Measurements from ENCODE around the gene ZIC1.

DNA sequence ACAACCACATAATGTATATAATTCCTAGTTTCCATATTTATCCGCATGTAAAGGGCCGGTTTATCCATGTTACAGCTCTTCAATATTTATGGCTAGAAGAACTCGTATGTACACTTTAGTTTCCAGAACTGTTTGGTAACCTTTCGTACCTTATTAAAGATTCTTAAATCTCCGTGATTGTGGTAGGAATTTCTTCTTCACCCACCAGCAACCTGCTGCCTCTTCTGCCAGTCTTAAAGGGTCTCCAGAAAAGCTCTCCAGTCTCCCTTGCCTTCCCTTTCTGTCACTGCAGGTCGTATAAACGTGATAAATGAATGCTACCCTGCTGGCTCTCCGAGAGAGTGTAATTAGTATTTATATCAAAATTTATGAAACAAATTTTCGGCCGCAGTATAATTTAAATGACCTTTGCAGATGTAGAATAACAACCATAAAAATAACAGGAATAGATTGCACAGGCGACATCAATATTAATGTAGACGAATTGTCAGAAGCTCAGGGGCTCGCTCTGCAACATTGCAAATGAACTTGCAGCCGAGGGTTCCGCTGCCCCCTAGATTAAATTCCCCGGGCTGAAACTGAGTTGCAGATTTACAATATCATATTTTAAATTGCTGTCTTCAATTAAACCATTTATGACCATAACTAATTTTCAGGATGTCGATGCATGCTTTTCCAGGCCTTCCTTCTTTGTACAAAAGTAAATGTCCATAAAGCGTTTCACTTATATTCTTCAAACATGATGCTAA, 5.4 kb downstream of the ZIC1 start:
- TF ChIP-seq, protein P1, sequence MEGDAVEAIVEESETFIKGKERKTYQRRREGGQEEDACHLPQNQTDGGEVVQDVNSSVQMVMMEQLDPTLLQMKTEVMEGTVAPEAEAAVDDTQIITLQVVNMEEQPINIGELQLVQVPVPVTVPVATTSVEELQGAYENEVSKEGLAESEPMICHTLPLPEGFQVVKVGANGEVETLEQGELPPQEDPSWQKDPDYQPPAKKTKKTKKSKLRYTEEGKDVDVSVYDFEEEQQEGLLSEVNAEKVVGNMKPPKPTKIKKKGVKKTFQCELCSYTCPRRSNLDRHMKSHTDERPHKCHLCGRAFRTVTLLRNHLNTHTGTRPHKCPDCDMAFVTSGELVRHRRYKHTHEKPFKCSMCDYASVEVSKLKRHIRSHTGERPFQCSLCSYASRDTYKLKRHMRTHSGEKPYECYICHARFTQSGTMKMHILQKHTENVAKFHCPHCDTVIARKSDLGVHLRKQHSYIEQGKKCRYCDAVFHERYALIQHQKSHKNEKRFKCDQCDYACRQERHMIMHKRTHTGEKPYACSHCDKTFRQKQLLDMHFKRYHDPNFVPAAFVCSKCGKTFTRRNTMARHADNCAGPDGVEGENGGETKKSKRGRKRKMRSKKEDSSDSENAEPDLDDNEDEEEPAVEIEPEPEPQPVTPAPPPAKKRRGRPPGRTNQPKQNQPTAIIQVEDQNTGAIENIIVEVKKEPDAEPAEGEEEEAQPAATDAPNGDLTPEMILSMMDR (IDR thresholded peaks at IDR 0.05) = no peak
- TF ChIP-seq POLR2A (IDR thresholded peaks at IDR 0.05) = no peak
